HepG2 (cell line): ENCODE results near the gene SYNGR4. TPM values are rescaled to one million over a fixed set of nuclear protein-coding genes. Genes with fewer than 3 reads are reported as not detected.
A peak's percentile ranks its signal among the peaks of the same experiment; 100 is the strongest.

Experiments
- ATAC-seq: fragments of 200-7000 bp; cut with Tn5 transposase; 3 replicates; pipeline ENCODE4 v1.9.1; 2020; ENCODE audit warnings: mild to moderate bottlenecking, moderate library complexity
- BruUV-seq: library from RNA; stranded (reverse); fragments of 400-500 nt; replicated peaks from 2 replicates; lab custom pipeline; 2021; lab: Mats Ljungman, UMichigan
- CTCF ChIA-PET: fragments of 300-600 bp; formaldehyde crosslinking; extraction: SDS; loops from one replicate; lab custom pipeline; 2021; ENCODE audit warnings: low total read pairs, inconsistent platforms, low intra/inter-chr PET ratio; lab: Yijun Ruan, JAX
- POLR2A ChIA-PET: fragments of 350-600 bp; sonication (Branson Sonifier 250); formaldehyde crosslinking; loops from one replicate; lab custom pipeline; 2020; ENCODE audit warnings: antibody characterized with exemption, inconsistent platforms; lab: Yijun Ruan, JAX
- DNase-seq: peaks from one replicate; pipeline ENCODE4 v3.0.0-alpha.2; 2015; ENCODE audit warnings: low spot score
- FAIRE-seq: peaks from 3 replicates; lab custom pipeline; 2011; peaks lifted over from hg19 to GRCh38; lab: Jason Lieb, UNC
- H2AFZ ChIP-seq: one replicate; pipeline ENCODE4 v1.6.1; 2011; ENCODE audit warnings: low read length, inconsistent platforms
- H3K27ac ChIP-seq: fragments of 300-600 bp; 3 replicates; pipeline ENCODE4 v1.8.0; 2011; ENCODE audit warnings: mixed run types, mild to moderate bottlenecking, mixed read lengths, low read length, inconsistent platforms; ENCODE audit not compliant: insufficient read depth; ENCODE audit errors: extremely low read length
- H3K27me3 ChIP-seq, 2 experiments: fragments of 200-600 bp in 1 of 2; 2 replicates in 1 of 2; 3 replicates in 1 of 2; pipeline versions ENCODE4 v1.6.0 to v1.8.0; 2011; ENCODE audit warnings: low read length in 2 of 2, mild to moderate bottlenecking in 2 of 2, moderate library complexity in 2 of 2, inconsistent platforms in 1 of 2; ENCODE audit not compliant: insufficient read depth in 2 of 2, control insufficient read depth in 1 of 2
- H3K36me3 ChIP-seq, 2 experiments: fragments of 200-600 bp in 1 of 2; replicated peaks in 1 of 2; 2 replicates in 1 of 2; 3 replicates in 1 of 2; pipeline versions ENCODE4 v1.5.1 to v1.8.0; 2011; ENCODE audit warnings: low read length in 2 of 2, inconsistent platforms in 1 of 2; ENCODE audit not compliant: insufficient read depth in 2 of 2, control insufficient read depth in 1 of 2
- H3K4me1 ChIP-seq: 2 replicates; pipeline ENCODE4 v1.5.1; 2012; ENCODE audit warnings: low read length, inconsistent platforms; ENCODE audit not compliant: insufficient read depth
- H3K4me2 ChIP-seq: 2 replicates; pipeline ENCODE4 v1.6.0; 2011; ENCODE audit warnings: low read depth, low read length, inconsistent platforms
- H3K4me3 ChIP-seq, 3 experiments: fragments of 200-600 bp in 1 of 3; sonication (generic), shearing (Covaris generic) in 1 of 3; replicated peaks in 1 of 3; 2 replicates each; pipeline ENCODE4 v1.5.1; 2011 to 2016; ENCODE audit warnings: low read length in 3 of 3, inconsistent platforms in 2 of 3, low read depth in 2 of 3, mild to moderate bottlenecking in 2 of 3, control low read depth in 1 of 3, mixed read lengths in 1 of 3; ENCODE audit not compliant: insufficient read depth in 1 of 3
- H3K79me2 ChIP-seq: one replicate; pipeline ENCODE4 v1.6.1; 2011; ENCODE audit warnings: low read length, inconsistent platforms; ENCODE audit not compliant: insufficient read depth
- H3K9ac ChIP-seq: 2 replicates; pipeline ENCODE4 v1.6.0; 2011; ENCODE audit warnings: mild to moderate bottlenecking, low read depth, low read length, inconsistent platforms; ENCODE audit not compliant: insufficient read depth
- H3K9me3 ChIP-seq: 2 replicates; pipeline ENCODE4 v1.5.1; 2012; ENCODE audit warnings: mild to moderate bottlenecking, low read length
- H4K20me1 ChIP-seq: 2 replicates; pipeline ENCODE4 v1.6.0; 2011; ENCODE audit warnings: inconsistent platforms, mild to moderate bottlenecking, low read length, moderate library complexity; ENCODE audit not compliant: insufficient read depth
- CREM ChIP-seq, 2 experiments: sonication (generic) in 1 of 2; formaldehyde crosslinking in 1 of 2; IDR thresholded peaks; 2 replicates each; pipeline versions ENCODE4 v1.4.0 to v1.6.1; 2016 to 2020; ENCODE audit warnings: antibody characterized with exemption in 1 of 2, mild to moderate bottlenecking in 1 of 2, missing genetic modification reagents in 1 of 2
- ELF3 ChIP-seq: IDR thresholded peaks from 2 replicates; pipeline ENCODE4 v1.6.1; 2016; ENCODE audit warnings: missing genetic modification reagents, missing compliant biosample characterization
- IRF2 ChIP-seq: IDR thresholded peaks from 2 replicates; pipeline ENCODE4 v1.6.1; 2018; ENCODE audit warnings: missing genetic modification reagents, missing compliant biosample characterization
- ZNF296 ChIP-seq: sonication (generic); formaldehyde crosslinking; conservative IDR thresholded peaks from 2 replicates; pipeline ENCODE4 v1.5.0; 2020; ENCODE audit warnings: mild to moderate bottlenecking, missing genetic modification reagents
- ZNF629 ChIP-seq: sonication (generic); formaldehyde crosslinking; conservative IDR thresholded peaks from 2 replicates; pipeline ENCODE4 v1.5.0; 2020; ENCODE audit warnings: missing genetic modification reagents
- ZNF670 ChIP-seq: sonication (generic); formaldehyde crosslinking; IDR thresholded peaks from 2 replicates; pipeline ENCODE4 v1.8.0; 2022; ENCODE audit warnings: mild to moderate bottlenecking, missing genetic modification reagents, borderline replicate concordance
- WGBS: methylation state at CpG from one replicate; pipeline ENCODE4 v1.1.6; 2017; ENCODE audit warnings: low lambda C conversion rate; 5-methylcytosine and 5-hydroxymethylcytosine counted together
- in situ Hi-C: cut with HindIII; loops from 2 replicates; pipeline ENCODE4 v1.10.0; 2017; ENCODE audit warnings: low pct_unique_long_range_greater_than_20kb; ENCODE audit not compliant: extremely low pct_ligation_motif_present
- intact Hi-C: fragments of 100-400 bp; cut with micrococcal nuclease; formaldehyde crosslinking; loops from one replicate; pipeline ENCODE4 v1.10.0; 2022; ENCODE audit not compliant: unreplicated experiment
- polyA plus RNA-seq, 8 experiments: library from polyadenylated mRNA; depleted of rRNA in 3 of 8; stranded (reverse) in 7 of 8; unstranded in 1 of 8; fragments of >200 nt; fragmentation: Illumina TruSeq in 4 of 8; extraction: Trizol in 4 of 8; gene quantifications; 2 replicates each; pipeline versions ENCODE4 v1.2.1 to v1.2.3, GENCODE V29; 2011 to 2016; ENCODE audit warnings: low read depth in 4 of 8, missing spikeins in 1 of 8, mixed read lengths in 1 of 8; ENCODE audit not compliant: insufficient read depth in 1 of 8
- total RNA-seq, 5 experiments: library from RNA; depleted of rRNA; stranded (reverse); fragments of >200 nt; fragmentation: Illumina TruSeq; extraction: Trizol; gene quantifications; 2 replicates each; pipeline ENCODE4 v1.2.3, GENCODE V29; 2016; ENCODE audit warnings: low read depth in 1 of 5
- TF ChIP-seq, protein P1 (sequence below): sonication (generic); formaldehyde crosslinking; IDR thresholded peaks from 2 replicates; pipeline ENCODE4 v1.5.0; 2020; ENCODE audit warnings: missing genetic modification reagents
- TF ChIP-seq, protein P2 (sequence below): sonication (generic); formaldehyde crosslinking; IDR thresholded peaks from 2 replicates; pipeline ENCODE4 v1.8.1; 2023; ENCODE audit warnings: mild to moderate bottlenecking, missing genetic modification reagents

The SYNGR4 gene
- total and polyA plus RNA-seq, 2 of the 13 experiments (the other 11 are each of a cell fraction or from before 2014, with no cell fraction given) = not detected

DNA sequence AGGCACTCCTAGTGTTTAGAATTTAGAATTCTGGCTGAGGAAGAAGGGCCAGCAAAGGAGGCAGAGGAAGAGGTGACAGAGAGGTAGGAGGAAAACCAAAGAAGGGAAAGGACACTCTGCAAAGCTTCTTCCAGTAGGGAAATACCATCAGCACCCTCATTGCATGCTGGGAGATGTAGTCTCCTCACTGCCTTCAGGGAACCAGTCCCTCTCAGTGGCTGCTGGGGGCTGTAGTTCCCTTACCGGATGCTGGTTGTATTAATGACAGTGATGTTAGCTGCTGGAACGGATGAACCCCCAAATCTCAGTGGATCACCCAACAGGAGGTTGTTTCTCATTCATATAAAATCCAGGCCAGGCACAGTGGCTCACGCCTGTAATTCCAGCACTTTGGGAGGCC, 39.4 kb downstream of the SYNGR4 start (continued):
- TF ChIP-seq, protein P1, sequence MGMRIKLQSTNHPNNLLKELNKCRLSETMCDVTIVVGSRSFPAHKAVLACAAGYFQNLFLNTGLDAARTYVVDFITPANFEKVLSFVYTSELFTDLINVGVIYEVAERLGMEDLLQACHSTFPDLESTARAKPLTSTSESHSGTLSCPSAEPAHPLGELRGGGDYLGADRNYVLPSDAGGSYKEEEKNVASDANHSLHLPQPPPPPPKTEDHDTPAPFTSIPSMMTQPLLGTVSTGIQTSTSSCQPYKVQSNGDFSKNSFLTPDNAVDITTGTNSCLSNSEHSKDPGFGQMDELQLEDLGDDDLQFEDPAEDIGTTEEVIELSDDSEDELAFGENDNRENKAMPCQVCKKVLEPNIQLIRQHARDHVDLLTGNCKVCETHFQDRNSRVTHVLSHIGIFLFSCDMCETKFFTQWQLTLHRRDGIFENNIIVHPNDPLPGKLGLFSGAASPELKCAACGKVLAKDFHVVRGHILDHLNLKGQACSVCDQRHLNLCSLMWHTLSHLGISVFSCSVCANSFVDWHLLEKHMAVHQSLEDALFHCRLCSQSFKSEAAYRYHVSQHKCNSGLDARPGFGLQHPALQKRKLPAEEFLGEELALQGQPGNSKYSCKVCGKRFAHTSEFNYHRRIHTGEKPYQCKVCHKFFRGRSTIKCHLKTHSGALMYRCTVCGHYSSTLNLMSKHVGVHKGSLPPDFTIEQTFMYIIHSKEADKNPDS (CRISPR knock-in tag) = no peak
- TF ChIP-seq CREM (IDR thresholded peaks at IDR 0.05) (peak; percentile 91), CREM (CRISPR knock-in tag; IDR thresholded peaks at IDR 0.05) (no peak), ELF3 (CRISPR knock-in tag) (peak; percentile 42; the same call in 1 of the 2 replicates), IRF2 (CRISPR knock-in tag) (peak; percentile 83; the same call in 1 of the 2 replicates), ZNF670 (CRISPR knock-in tag) (no peak)
- TF ChIP-seq, protein P2, sequence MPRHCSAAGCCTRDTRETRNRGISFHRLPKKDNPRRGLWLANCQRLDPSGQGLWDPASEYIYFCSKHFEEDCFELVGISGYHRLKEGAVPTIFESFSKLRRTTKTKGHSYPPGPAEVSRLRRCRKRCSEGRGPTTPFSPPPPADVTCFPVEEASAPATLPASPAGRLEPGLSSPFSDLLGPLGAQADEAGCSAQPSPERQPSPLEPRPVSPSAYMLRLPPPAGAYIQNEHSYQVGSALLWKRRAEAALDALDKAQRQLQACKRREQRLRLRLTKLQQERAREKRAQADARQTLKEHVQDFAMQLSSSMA (CRISPR knock-in tag) = no peak

DNA sequence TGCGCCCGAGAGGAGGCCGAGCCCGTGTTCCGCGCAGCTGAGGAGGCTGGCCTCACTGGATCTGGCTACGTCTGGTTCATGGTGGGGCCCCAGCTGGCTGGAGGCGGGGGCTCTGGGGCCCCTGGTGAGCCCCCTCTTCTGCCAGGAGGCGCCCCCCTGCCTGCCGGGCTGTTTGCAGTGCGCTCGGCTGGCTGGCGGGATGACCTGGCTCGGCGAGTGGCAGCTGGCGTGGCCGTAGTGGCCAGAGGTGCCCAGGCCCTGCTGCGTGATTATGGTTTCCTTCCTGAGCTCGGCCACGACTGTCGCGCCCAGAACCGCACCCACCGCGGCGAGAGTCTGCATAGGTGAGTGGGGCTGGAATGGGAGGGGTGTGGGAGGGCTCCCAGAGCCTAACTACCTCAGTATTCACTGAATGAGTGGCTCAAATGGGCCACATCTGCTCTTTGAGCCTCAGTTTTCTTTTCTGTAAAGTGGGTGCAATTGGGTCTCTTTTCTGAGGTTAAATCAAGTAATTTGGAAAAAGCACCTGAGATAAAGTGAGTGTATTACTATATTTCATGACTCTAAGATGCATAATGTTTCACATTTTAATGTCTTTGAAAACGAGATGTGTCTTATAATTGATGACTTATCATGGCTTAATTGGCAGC, 41.0 kb downstream of the SYNGR4 start:
- intact Hi-C loops = no loop called here

More for the DNA sequence above, 41.0 kb downstream of the SYNGR4 start:
- no TSS peak for BruUV-seq
- Histone ChIP-seq H3K27ac (no peak overlapping the region), H3K4me1 (peaks cover 4% of the 10 kb centered on the region; the same call in 1 of the 2 replicates), H3K9me3 (no peaks in the 10 kb centered on the region), H3K27me3 (no peaks in the 10 kb centered on the region; a peak in 1 of 5 replicates), H3K4me2 (no peak overlapping the region), H3K4me3 (no peak overlapping the region), H4K20me1 (no peaks in the 10 kb centered on the region), H3K79me2 (no peaks in the 10 kb centered on the region), H3K36me3 (no peaks in the 10 kb centered on the region), H3K9ac (no peak overlapping the region), H2AFZ (no peak overlapping the region)
- POLR2A ChIA-PET = no interaction called here
- WGBS = 78% methylated on average over 7 of the region's 27 CpGs
- TF ChIP-seq ZNF296 (CRISPR knock-in tag) (no peak), ZNF629 (peak; percentile 85)
- in situ Hi-C loops = no loop called here
- FAIRE-seq = no peak
- DNase-seq = no peak
- CTCF ChIA-PET = no interaction called here
- ATAC-seq = no peak
